GM18868 (cell line): ENCODE data around the gene PPP2R2C.

Source experiments
- ATAC-seq: cut with Tn5 transposase; IDR thresholded peaks from one replicate; pipeline ENCODE4 v1.9.1; 2021; ENCODE audit warnings: mild to moderate bottlenecking, moderate library complexity; ENCODE audit not compliant: unreplicated experiment

The PPP2R2C gene

DNA sequence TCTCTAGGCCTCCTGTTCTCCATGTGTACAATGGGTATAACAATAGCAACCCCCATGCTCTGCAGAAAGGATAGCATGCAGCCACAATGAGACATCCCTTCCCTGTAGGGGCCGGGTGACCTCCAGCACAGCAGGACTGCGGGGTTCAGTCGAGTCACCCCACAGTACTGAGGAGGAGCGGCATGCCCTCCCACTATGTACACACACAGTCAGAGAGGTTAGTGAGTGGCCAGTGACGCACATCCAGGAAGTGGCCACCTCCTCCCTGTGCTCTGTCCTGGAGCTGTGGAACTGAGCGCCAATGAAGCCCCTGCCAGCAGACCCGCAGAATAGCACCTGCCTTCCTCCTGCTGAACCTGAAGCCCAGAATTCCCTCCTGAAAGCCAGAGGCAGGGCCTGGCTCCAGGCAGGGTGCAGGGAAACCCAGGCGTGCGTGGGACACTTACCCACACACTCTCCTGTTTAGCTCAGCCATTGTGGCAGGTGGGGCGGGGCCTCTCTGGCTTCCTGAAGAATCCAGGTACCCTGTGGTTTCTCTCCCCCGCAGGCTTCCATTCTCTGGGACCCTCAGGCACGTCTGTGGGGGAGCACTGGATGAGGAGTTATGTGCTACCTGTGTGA lies 152.8 kb downstream of the PPP2R2C start:
- no peak for ATAC-seq

- no peak for ATAC-seq
Measured at GRCh38 chr4:6318206-6318605, 154.2 kb downstream of the PPP2R2C start.

DNA sequence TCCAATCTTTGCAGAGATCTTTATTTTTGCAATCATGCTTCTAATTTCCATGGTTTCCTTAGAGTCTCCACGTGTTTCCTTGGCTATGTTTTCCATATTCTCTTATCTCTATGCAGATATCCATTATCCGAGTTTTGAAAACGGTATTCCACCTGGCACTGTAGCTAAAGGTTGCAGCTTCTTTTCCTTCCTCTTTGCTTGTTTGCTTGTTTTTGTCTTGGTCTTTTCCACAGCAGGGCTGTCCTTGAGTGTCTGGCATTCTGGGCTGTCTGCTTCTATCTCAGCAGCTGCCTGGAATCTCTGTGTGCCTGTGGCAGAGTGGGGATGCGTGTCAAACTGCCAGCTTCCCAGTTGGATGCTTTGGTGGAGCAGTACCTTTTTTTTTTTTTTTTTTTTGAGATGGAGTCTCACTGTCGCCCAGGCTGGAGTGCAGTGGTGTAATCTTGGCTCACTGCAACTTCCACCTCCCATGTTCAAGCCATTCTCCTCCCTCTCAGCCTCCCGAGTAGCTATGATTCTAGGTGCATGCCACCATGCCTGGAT lies 155.9 kb downstream of the PPP2R2C start:
- no peak for ATAC-seq

GRCh38 chr4:6313216-6313615 lies 159.2 kb downstream of the PPP2R2C start:
- no peak for ATAC-seq

GRCh38 chr4:6309777-6310176 lies 162.6 kb downstream of the PPP2R2C start:
- no peak for ATAC-seq

DNA sequence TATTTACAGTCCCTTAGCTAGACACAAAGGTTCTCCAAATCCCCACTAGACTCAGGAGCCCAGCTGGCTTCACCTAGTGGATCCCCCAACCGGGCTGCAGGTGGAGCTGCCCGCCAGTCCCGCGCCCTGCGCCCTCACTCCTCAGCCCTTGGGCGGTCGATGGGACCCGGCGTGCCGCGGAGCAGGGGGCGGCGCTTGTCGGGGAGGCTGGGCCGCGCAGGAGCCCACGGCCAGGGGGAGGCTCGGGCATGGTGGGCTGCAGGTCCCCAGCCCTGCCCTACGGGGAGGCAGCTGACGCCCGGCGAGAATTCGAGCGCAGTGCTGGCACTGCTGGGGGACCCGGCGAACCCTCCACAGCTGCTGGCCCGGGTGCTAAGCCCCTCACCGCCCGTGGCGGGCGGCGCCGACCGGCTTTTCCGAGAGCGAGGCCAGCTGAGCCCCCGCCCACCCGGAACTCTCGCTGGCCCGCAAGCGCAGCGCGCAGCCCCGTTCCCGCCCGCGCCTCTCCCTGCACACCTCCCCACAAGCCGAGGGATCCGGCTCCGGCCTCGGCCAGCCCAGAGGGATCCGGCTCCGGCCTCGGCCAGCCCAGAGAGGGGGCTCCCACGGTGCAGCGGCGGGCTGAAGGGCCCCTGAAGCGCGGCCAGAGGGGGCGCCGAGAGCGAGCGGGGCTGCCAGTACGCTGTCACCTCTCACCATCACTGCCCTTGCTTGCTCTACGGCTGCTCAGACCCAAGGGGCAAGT lies 163.3 kb downstream of the PPP2R2C start:
- no peak for ATAC-seq

DNA sequence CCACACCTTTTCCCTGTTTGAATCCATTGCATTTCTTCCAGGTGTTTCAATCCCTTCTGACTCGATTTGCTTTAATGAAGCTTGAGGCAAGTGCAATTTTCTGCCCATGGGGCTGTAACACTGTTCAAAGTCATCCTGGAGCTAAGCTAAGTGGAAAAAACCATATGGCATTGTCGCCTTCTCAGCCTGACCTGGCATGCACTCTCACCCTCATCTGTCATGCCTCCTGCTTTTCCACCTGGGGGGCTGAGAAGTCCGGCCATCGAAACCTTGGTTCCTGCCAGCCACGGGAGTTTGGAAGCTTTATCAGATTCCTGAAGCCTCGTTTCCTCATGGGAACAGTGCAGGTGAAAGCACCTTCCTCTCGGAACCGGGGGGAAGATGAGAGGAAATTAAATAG lies 164.5 kb downstream of the PPP2R2C start:
- no peak for ATAC-seq

DNA sequence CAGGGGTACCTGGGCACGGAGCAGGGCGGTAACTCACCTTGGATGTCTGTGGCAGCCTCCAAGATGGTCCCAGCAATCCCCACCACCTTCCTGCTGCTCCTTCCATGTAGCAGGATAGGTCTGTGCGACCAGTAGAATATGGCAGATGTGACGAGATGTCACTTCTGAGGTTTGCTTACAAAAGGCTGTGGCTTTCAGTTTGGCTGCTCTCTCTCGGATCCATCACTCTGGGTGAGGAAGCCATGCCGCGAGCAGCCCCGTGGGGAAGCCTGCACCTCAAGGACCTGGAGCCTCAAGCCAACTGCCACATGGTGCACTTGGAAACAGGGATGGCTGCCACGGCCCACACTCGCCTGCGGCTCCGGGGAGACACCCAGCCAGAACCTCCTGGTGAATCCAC lies 165.2 kb downstream of the PPP2R2C start:
- no peak for ATAC-seq

- ATAC-seq: no peak
Measured at GRCh38 chr4:6306299-6306698, 166.1 kb downstream of the PPP2R2C start.

DNA sequence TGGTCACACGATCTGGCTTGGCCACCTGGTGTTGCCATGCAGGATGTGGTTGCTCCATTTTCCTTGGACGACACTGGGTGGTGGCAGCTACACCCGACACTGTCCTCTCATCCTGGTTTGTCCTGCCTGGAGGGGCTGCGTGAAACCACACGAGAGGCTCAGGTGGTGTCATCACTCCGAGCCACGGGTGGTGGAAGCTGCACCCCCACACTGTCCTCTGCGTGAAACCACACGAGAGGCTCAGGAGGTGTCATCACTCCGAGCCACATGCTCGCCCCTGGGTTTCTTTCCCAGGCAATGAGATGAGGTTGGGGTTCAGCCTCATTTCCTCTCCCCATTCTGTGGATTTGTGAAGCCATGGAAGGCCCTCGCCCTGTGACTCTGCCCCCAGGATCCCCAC lies 168.5 kb downstream of the PPP2R2C start:
- ATAC-seq: no peak

DNA sequence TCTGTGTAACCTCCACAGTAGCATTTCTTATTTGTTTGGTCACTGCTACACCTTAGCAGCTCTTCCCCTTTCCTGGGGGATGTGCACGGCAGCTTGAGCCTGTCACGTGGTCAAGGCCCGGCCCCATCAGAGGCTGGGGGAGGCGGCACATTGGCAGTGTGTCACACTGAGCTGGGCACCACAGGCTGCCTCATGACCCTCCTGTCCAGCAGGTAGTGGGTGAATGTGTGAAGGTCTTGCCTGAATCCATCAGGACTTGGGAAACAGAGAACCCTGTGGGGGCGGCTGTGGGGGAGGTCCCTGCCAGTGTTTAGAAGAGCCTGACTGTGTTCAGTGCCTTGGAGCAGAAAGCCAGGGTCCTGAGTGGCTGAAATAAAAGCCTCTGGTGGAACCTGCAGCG lies 169.5 kb downstream of the PPP2R2C start:
- no peak for ATAC-seq

GRCh38 chr4:6301732-6302442 lies 170.5 kb downstream of the PPP2R2C start:
- ATAC-seq: no peak

DNA sequence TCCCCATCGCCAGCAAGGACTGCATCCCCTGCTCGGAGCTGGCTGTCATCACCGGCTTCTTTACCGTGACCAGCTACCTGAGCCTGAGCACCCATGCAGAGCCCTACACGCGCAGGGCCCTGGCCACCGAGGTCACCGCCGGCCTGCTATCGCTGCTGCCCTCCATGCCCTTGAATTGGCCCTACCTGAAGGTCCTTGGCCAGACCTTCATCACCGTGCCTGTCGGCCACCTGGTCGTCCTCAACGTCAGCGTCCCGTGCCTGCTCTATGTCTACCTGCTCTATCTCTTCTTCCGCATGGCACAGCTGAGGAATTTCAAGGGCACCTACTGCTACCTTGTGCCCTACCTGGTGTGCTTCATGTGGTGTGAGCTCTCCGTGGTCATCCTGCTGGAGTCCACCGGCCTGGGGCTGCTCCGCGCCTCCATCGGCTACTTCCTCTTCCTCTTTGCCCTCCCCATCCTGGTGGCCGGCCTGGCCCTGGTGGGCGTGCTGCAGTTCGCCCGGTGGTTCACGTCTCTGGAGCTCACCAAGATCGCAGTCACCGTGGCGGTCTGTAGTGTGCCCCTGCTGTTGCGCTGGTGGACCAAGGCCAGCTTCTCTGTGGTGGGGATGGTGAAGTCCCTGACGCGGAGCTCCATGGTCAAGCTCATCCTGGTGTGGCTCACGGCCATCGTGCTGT lies 171.2 kb downstream of the PPP2R2C start:
- ATAC-seq: no peak

DNA sequence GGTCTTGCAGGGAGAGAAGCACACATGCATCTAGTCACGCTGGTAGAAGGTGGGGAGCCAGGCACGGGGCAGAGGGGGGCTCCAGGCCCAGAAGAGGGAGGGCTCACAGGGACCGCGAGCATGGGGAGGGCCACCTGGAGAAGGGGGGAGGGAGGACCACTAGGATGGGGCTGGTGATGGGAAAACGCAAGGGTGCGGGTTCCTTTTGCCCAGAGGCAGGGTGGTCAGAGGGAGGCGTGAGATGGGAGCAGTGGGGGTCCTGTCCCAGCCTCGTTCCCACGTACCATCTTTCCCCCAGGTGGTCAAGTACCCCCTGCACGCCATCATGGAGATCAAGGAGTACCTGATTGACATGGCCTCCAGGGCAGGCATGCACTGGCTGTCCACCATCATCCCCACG lies 172.1 kb downstream of the PPP2R2C start:
- ATAC-seq: no peak

- no peak for ATAC-seq
Measured at GRCh38 chr4:6299875-6300274, 172.5 kb downstream of the PPP2R2C start.

DNA sequence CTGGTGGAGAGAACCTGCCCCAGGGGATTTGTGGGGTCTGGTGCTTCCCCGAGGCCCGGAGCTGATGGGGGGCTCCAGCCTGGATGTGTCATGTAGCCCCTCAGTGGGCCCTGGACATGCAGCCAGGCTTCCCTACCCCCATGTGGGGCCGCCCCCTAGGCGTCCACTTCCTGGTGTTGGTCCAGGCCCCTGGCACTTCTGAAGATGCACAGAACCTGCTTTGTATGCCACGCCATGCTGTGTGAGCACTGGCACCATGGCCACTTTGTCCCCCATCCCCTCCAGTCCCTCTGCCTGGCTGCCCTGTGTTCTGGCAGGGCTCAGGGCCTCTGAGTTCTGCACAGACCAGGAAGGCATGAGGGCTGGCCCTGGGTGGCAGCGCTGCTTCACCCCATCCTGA lies 173.6 kb downstream of the PPP2R2C start:
- no peak for ATAC-seq

DNA sequence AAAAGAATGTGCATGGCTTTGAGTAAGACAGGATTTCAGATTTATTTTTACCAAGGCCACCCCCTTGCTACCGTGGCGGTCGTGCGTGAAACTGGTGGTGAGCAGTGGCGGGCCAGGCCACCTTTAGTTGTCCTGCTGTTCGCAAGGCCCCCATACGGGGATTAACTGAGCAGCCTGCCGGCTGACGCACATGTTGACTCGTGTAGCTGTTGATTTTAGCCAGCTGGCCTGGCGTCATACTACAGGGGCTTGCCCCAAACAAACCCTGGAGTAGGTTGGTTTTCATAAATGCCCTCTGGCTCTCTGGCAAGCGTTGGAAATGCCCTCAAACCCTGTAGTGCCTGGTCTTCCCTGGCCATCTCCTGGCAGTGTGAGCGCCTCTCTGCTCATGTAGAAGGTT lies 174.4 kb downstream of the PPP2R2C start:
- ATAC-seq: no peak

DNA sequence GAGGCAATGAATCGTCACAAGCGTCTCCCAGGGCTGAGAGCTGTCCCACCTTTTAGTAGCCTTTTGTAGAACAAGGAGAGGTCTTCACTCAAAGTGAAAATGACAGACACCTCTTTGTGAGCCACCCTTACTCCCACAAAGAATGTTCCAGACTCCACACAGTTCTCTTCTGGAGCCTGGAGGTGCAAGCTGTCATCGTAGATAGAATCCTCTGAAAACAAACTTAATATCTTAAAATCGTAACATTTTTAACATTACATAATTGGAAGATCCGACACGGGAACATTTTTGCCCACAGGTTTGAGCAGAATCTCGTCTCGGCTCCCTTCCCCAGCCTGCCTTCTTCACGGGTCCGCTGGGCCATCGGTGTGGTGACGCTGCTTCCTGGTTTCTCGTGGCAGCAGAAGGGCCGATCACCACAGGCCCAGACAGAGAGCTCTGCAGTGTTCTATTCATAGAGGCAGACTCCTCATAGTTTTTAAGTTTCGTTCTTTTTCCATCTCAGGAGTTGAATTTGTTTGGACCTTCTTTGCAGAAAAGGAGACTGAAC lies 175.1 kb downstream of the PPP2R2C start:
- no peak for ATAC-seq

DNA sequence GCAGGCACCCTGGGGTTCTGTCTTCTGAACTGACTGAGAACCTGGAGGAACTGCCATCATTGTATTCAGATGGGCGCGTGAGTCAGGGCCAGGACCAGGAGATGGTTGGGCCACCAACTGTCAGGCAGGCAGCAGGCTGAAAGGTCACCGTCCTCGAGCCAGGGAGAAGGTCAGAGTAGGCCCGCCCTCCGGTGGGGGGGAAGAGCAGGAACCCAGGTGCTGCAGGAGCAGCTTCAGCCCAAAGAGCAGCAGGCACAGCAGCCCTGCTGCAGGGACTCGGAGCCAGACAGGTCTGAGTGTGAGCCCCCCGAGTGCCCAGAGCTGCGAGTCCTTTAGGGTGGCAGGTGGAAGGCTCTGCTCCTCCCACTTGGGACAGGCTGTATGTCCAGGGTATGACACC lies 176.4 kb downstream of the PPP2R2C start:
- no peak for ATAC-seq

GRCh38 chr4:6295495-6295894 lies 176.9 kb downstream of the PPP2R2C start:
- ATAC-seq: no peak
